Vagina (tissue), 2 donors: Measurements from ENCODE around the gene KIAA1671.

Source experiments
- CTCF ChIP-seq, 3 experiments: fragments of 450-650 bp in 2 of 3; fragments of 200-600 bp in 1 of 3; sonication (generic) in 1 of 3; IDR thresholded peaks; one replicate each; pipeline ENCODE4 v1.5.1; 2017 to 2019; ENCODE audit warnings: antibody characterized with exemption in 3 of 3, mild to moderate bottlenecking in 2 of 3, moderate library complexity in 2 of 3
- POLR2A ChIP-seq, 2 donors: fragments of 450-650 bp; IDR thresholded peaks; one replicate each; pipeline ENCODE4 v1.6.1; 2017; ENCODE audit warnings: antibody characterized with exemption in 2 of 2, mild to moderate bottlenecking in 2 of 2, moderate library complexity in 2 of 2
- POLR2AphosphoS5 ChIP-seq, 2 donors: sonication (generic); formaldehyde crosslinking; IDR thresholded peaks; one replicate each; pipeline ENCODE4 v1.9.0; 2017; ENCODE audit warnings: antibody characterized with exemption in 2 of 2, mild to moderate bottlenecking in 2 of 2, low read depth in 1 of 2; ENCODE audit not compliant: insufficient read depth in 1 of 2

GRCh38 chr22:25213221-25213620, 260.7 kb downstream of the KIAA1671 start:
- TF ChIP-seq POLR2AphosphoS5 (IDR thresholded peaks at IDR 0.05; ENCODE audit: insufficient read depth in 1 of 2, low read depth in 1 of 2) (no peak), CTCF (IDR thresholded peaks at IDR 0.05) (no peak), POLR2A (IDR thresholded peaks at IDR 0.05) (no peak)
